Esophagus (tissue), 2 donors: Measurements from ENCODE around the gene DGKZ. TPM values are rescaled to one million over a fixed set of nuclear protein-coding genes. Genes with fewer than 3 reads are reported as not detected.
A peak's percentile ranks its signal among the peaks of the same experiment; 100 is the strongest.

Experiments used
- H3K27ac ChIP-seq, 2 donors: one replicate each; pipeline ENCODE4 v1.5.1; 2013; ENCODE audit warnings: low read depth in 2 of 2, mild to moderate bottlenecking in 2 of 2, inconsistent platforms in 1 of 2, low read length in 1 of 2, moderate library complexity in 1 of 2
- H3K27me3 ChIP-seq, 2 donors: one replicate each; pipeline ENCODE4 v1.6.1; 2013; ENCODE audit warnings: low read length in 2 of 2, control low read depth in 1 of 2, mild to moderate bottlenecking in 1 of 2; ENCODE audit not compliant: insufficient read depth in 2 of 2, control insufficient read depth in 1 of 2
- H3K36me3 ChIP-seq, 2 donors: one replicate each; pipeline ENCODE4 v1.6.1; 2013; ENCODE audit warnings: low read length in 1 of 2; ENCODE audit not compliant: control insufficient read depth in 2 of 2, insufficient read depth in 2 of 2
- H3K4me1 ChIP-seq, 2 donors: one replicate each; pipeline ENCODE4 v1.6.1; 2013; ENCODE audit warnings: low read length in 1 of 2; ENCODE audit not compliant: control insufficient read depth in 2 of 2, insufficient read depth in 2 of 2
- H3K4me3 ChIP-seq, 2 donors: one replicate each; pipeline ENCODE4 v1.5.1; 2013; ENCODE audit warnings: low read length in 2 of 2, mild to moderate bottlenecking in 2 of 2, low read depth in 1 of 2, moderate library complexity in 1 of 2
- H3K9me3 ChIP-seq, 2 donors: one replicate each; pipeline ENCODE4 v1.6.1; 2013; ENCODE audit warnings: mild to moderate bottlenecking in 2 of 2, low read depth in 1 of 2, low read length in 1 of 2, moderate library complexity in 1 of 2; ENCODE audit not compliant: control insufficient read depth in 2 of 2, insufficient read depth in 1 of 2
- WGBS, 2 donors: extraction: QIAGEN DNeasy Blood & Tissue Kit; methylation state at CpG; one replicate each; pipeline ENCODE4 v1.1.7; 2013; 5-methylcytosine and 5-hydroxymethylcytosine counted together
- polyA plus RNA-seq, 2 donors: library from polyadenylated mRNA; stranded (reverse); fragments of 200-250 nt; gene quantifications; one replicate each; pipeline ENCODE4 v1.2.3, GENCODE V29; 2013
- donor health status: healthy with polysubstance abuse.
- donor health status: Bipolar disorder and iron deficiency.

Gene DGKZ
- polyA plus RNA-seq, 2 donors, result 27.3 to 36.6 TPM

GRCh38 chr11:46326813-46327416 lies 20.3 kb upstream of the DGKZ start:
- WGBS, 2 donors, result 89 to 92% methylated on average over 10 of the region's 10 CpGs
- H3K9me3 ChIP-seq, result no peaks in the 10 kb centered on the region
- H3K4me3 ChIP-seq, result no peak overlapping the region

GRCh38 chr11:46327829-46328228 lies 19.4 kb upstream of the DGKZ start:
- Histone ChIP-seq H3K4me1 (peaks cover 3 to 5% of the 10 kb centered on the region in 2 donors), H3K36me3 (no peaks in the 10 kb centered on the region), H3K27ac (no peak overlapping the region), H3K27me3 (peaks cover 0 to 8% of the 10 kb centered on the region in 2 donors), H3K4me3 (no peak overlapping the region), H3K9me3 (no peaks in the 10 kb centered on the region)
- 43 to 53% methylated on average over 8 of the region's 8 CpGs for WGBS, 2 donors

More at GRCh38 chr11:46326813-46327416, 20.3 kb upstream of the DGKZ start:
- no peaks in the 10 kb centered on the region for H3K36me3 ChIP-seq
- H3K4me1 ChIP-seq, result no peaks in the 10 kb centered on the region
- no peak overlapping the region for H3K27ac ChIP-seq
- peaks cover 0 to 2% of the 10 kb centered on the region in 2 donors for H3K27me3 ChIP-seq

GRCh38 chr11:46330154-46330553 lies 17.1 kb upstream of the DGKZ start:
- Histone ChIP-seq H3K36me3 (no peaks in the 10 kb centered on the region), H3K27ac (no peak overlapping the region), H3K4me3 (no peak overlapping the region), H3K27me3 (peaks cover 0 to 8% of the 10 kb centered on the region in 2 donors), H3K9me3 (no peaks in the 10 kb centered on the region), H3K4me1 (peaks cover 3 to 14% of the 10 kb centered on the region in 2 donors)
- WGBS, 2 donors, result 77% methylated on average over 5 of the region's 5 CpGs

GRCh38 chr11:46330563-46331281 lies 16.5 kb upstream of the DGKZ start:
- H3K27me3 ChIP-seq, result peaks cover 0 to 8% of the 10 kb centered on the region in 2 donors
- no peaks in the 10 kb centered on the region for H3K9me3 ChIP-seq
- no peaks in the 10 kb centered on the region for H3K36me3 ChIP-seq
- no peak overlapping the region for H3K27ac ChIP-seq
- no peak overlapping the region for H3K4me3 ChIP-seq
- peaks cover 3 to 14% of the 10 kb centered on the region in 2 donors for H3K4me1 ChIP-seq
- whole genome bisulfite sequencing, 2 donors, result 42 to 43% methylated on average over 10 to 11 of the region's 11 CpGs

- WGBS, 2 donors, result 67 to 77% methylated on average over 5 of the region's 5 CpGs
- Histone ChIP-seq H3K4me1 (peaks cover 3 to 14% of the 10 kb centered on the region in 2 donors), H3K27me3 (peaks cover 0 to 8% of the 10 kb centered on the region in 2 donors), H3K9me3 (no peaks in the 10 kb centered on the region), H3K4me3 (no peak overlapping the region), H3K27ac (no peak overlapping the region), H3K36me3 (no peaks in the 10 kb centered on the region)
Observed at GRCh38 chr11:46331282-46331984, 15.8 kb upstream of the DGKZ start.

GRCh38 chr11:46332093-46332567 lies 15.1 kb upstream of the DGKZ start:
- no peaks in the 10 kb centered on the region for H3K36me3 ChIP-seq
- no peak overlapping the region for H3K27ac ChIP-seq
- peak overlapping the region in 1 of 2 donors; percentile 40 for H3K4me3 ChIP-seq
- 27 to 32% methylated on average over 8 of the region's 8 CpGs for WGBS, 2 donors
- H3K27me3 ChIP-seq, result peaks cover 0 to 8% of the 10 kb centered on the region in 2 donors
- H3K9me3 ChIP-seq, result no peaks in the 10 kb centered on the region
- peaks cover 3 to 14% of the 10 kb centered on the region in 2 donors for H3K4me1 ChIP-seq

- Histone ChIP-seq H3K27ac (no peak overlapping the region), H3K4me1 (peaks cover 3 to 14% of the 10 kb centered on the region in 2 donors), H3K27me3 (peaks cover 0 to 8% of the 10 kb centered on the region in 2 donors), H3K4me3 (peak overlapping the region; percentile 32 to 40), H3K36me3 (no peaks in the 10 kb centered on the region), H3K9me3 (no peaks in the 10 kb centered on the region)
- 1 to 2% methylated on average over 67 to 99 of the region's 99 CpGs for whole genome bisulfite sequencing, 2 donors
Observed at GRCh38 chr11:46332568-46333393, 14.5 kb upstream of the DGKZ start.

- peaks cover 0 to 8% of the 10 kb centered on the region in 2 donors for H3K27me3 ChIP-seq
- H3K27ac ChIP-seq, result no peak overlapping the region
- 11 to 16% methylated on average over 25 of the region's 25 CpGs for WGBS, 2 donors
- H3K9me3 ChIP-seq, result no peaks in the 10 kb centered on the region
- H3K4me1 ChIP-seq, result peaks cover 3 to 14% of the 10 kb centered on the region in 2 donors
- H3K36me3 ChIP-seq, result no peaks in the 10 kb centered on the region
- H3K4me3 ChIP-seq, result peak overlapping the region; percentile 32 to 40
Observed at GRCh38 chr11:46333394-46333947, 13.8 kb upstream of the DGKZ start.
